Measurements from ENCODE around the gene KLHL25. TPM values are rescaled to one million over a fixed set of nuclear protein-coding genes. Genes with fewer than 3 reads are reported as not detected.

The KLHL25 gene
- polyA plus RNA-seq, 1 donor from 2014 or later, result 38.9 TPM

DNA sequence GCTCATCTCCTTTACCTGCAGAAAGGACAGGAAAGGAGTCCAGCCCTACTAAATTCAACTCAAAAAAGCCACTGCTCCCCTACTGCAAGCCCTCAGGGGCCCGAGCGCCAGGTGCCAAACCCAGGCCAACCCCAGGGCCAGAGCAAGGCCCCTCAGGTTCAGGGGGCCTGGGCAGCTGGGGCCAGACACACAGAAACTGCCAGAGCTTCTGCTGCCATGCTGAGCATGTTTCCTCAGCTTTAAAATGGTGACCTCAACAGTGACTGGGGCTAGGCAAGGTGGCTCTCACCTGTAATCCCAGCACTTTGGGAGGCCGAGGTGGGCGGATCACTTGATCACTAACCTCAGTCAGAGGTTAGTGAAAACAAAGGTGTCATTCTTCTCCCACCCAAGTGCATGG is 38.8 kb downstream of the KLHL25 start:
- Histone ChIP-seq H3K79me2 (replicated peaks; ENCODE audit: insufficient read depth, low read length) (no peaks in the 10 kb centered on the region), H3K9ac (ENCODE audit: low read length) (no peak overlapping the region), H3K27me3 (ENCODE audit: insufficient read depth, low read depth, low read length) (no peaks in the 10 kb centered on the region), H3K36me3 (ENCODE audit: insufficient read depth, low read length) (no peaks in the 10 kb centered on the region), H3F3A (ENCODE audit: insufficient read depth, low read length, poor library complexity, severe bottlenecking) (no peaks in the 10 kb centered on the region), H2AFZ (ENCODE audit: low read depth, low read length) (no peak overlapping the region), H4K20me1 (ENCODE audit: insufficient read depth) (no peaks in the 10 kb centered on the region), H3K9me2 (ENCODE audit: insufficient read depth, low read length) (no peaks in the 10 kb centered on the region), H3K4me2 (ENCODE audit: low read length) (no peak overlapping the region), H3K27ac (ENCODE audit: low read length) (no peak overlapping the region), H3K4me3 (ENCODE audit: low read length) (no peak overlapping the region), H3K9me3 (ENCODE audit: low read length) (no peaks in the 10 kb centered on the region)
- TF ChIP-seq EZH2 (IDR thresholded peaks at IDR 0.05; ENCODE audit: borderline replicate concordance, insufficient read depth, low read length, poor library complexity, severe bottlenecking) (no peak), SMC3 (conservative IDR thresholded peaks at IDR 0.05; ENCODE audit: poor library complexity) (no peak)

DNA sequence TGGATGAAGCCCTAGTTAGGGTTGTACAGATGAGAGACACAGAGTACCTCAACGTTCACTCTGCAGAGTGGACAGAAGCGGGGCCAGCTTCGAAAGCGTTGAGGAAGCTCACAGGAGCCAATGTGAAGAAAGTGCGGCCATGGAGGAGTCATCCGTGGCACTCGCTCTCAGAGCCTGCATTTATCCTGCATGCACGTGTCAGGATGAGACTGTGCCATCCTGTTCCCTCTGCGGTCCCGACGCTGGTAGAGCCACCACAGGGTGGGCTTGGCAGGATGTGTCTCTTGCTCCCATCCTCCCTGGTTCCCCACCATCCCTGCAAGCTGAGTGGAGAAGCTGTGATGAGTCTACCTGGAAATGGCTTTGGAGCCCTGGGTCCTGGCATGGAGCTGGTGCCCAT is 39.3 kb downstream of the KLHL25 start:
- no peaks in the 10 kb centered on the region for H3K27me3 ChIP-seq (ENCODE audit: insufficient read depth, low read depth, low read length)
- H3K36me3 ChIP-seq (ENCODE audit: insufficient read depth, low read length), result no peaks in the 10 kb centered on the region
- no peaks in the 10 kb centered on the region for H3F3A ChIP-seq (ENCODE audit: insufficient read depth, low read length, poor library complexity, severe bottlenecking)
- no peak overlapping the region for H3K4me2 ChIP-seq (ENCODE audit: low read length)
- no peaks in the 10 kb centered on the region for H3K9me2 ChIP-seq (ENCODE audit: insufficient read depth, low read length)
- no peak overlapping the region for H3K27ac ChIP-seq (ENCODE audit: low read length)
- no peaks in the 10 kb centered on the region for H3K79me2 ChIP-seq (replicated peaks; ENCODE audit: insufficient read depth, low read length)
- H3K9ac ChIP-seq (ENCODE audit: low read length), result no peak overlapping the region
- H3K9me3 ChIP-seq (ENCODE audit: low read length), result no peaks in the 10 kb centered on the region
- TF ChIP-seq MXI1 (conservative IDR thresholded peaks at IDR 0.05; ENCODE audit: poor library complexity, severe bottlenecking) (no peak), EP300 (conservative IDR thresholded peaks at IDR 0.05; ENCODE audit: poor library complexity, severe bottlenecking) (no peak), TAF1 (IDR thresholded peaks at IDR 0.05; ENCODE audit: low read depth) (no peak), SMC3 (conservative IDR thresholded peaks at IDR 0.05; ENCODE audit: poor library complexity) (no peak)
- H2AFZ ChIP-seq (ENCODE audit: low read depth, low read length), result no peak overlapping the region
- no peak overlapping the region for H3K4me3 ChIP-seq (ENCODE audit: low read length)
- no peaks in the 10 kb centered on the region for H4K20me1 ChIP-seq (ENCODE audit: insufficient read depth)

DNA sequence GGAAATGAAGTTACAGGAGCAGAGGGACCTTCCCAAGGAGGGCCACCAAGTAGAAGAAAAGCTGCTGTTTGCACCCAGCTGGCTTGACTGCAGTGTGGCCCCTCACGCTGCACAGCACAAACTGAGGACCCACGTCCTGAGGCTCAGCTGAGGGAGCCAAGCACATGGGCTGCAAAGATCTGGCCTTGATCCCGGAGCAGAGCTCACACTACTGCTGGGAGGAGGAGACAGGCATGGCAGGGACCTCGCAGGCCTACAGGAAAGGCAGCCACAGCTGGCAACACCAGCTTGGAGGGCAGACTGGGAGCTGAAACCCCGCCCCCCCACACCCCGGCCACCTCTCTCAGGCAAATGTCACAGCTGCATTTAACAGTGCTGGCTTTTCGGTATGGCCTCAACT is 39.7 kb downstream of the KLHL25 start:
- Histone ChIP-seq H3K9ac (ENCODE audit: low read length) (no peak overlapping the region), H3K27ac (ENCODE audit: low read length) (no peak overlapping the region), H3K27me3 (ENCODE audit: insufficient read depth, low read depth, low read length) (no peaks in the 10 kb centered on the region), H3K9me3 (ENCODE audit: low read length) (no peaks in the 10 kb centered on the region), H3K9me2 (ENCODE audit: insufficient read depth, low read length) (no peaks in the 10 kb centered on the region), H3F3A (ENCODE audit: insufficient read depth, low read length, poor library complexity, severe bottlenecking) (no peaks in the 10 kb centered on the region), H3K79me2 (replicated peaks; ENCODE audit: insufficient read depth, low read length) (no peaks in the 10 kb centered on the region), H3K36me3 (ENCODE audit: insufficient read depth, low read length) (no peaks in the 10 kb centered on the region), H3K4me3 (ENCODE audit: low read length) (no peak overlapping the region), H2AFZ (ENCODE audit: low read depth, low read length) (no peak overlapping the region), H3K4me2 (ENCODE audit: low read length) (no peak overlapping the region), H4K20me1 (ENCODE audit: insufficient read depth) (no peaks in the 10 kb centered on the region)
- no peak for TF ChIP-seq EP300 (conservative IDR thresholded peaks at IDR 0.05; ENCODE audit: poor library complexity, severe bottlenecking)
- no peak for TF ChIP-seq EZH2 (IDR thresholded peaks at IDR 0.05; ENCODE audit: borderline replicate concordance, insufficient read depth, low read length, poor library complexity, severe bottlenecking)
- no peak for TF ChIP-seq POLR2AphosphoS5 (IDR thresholded peaks at IDR 0.05)
- TF ChIP-seq SMC3 (conservative IDR thresholded peaks at IDR 0.05; ENCODE audit: poor library complexity), result no peak
- TF ChIP-seq, protein P1, sequence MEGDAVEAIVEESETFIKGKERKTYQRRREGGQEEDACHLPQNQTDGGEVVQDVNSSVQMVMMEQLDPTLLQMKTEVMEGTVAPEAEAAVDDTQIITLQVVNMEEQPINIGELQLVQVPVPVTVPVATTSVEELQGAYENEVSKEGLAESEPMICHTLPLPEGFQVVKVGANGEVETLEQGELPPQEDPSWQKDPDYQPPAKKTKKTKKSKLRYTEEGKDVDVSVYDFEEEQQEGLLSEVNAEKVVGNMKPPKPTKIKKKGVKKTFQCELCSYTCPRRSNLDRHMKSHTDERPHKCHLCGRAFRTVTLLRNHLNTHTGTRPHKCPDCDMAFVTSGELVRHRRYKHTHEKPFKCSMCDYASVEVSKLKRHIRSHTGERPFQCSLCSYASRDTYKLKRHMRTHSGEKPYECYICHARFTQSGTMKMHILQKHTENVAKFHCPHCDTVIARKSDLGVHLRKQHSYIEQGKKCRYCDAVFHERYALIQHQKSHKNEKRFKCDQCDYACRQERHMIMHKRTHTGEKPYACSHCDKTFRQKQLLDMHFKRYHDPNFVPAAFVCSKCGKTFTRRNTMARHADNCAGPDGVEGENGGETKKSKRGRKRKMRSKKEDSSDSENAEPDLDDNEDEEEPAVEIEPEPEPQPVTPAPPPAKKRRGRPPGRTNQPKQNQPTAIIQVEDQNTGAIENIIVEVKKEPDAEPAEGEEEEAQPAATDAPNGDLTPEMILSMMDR (IDR thresholded peaks at IDR 0.05; ENCODE audit: poor library complexity, severe bottlenecking), result no peak
- TF ChIP-seq RAD21 (conservative IDR thresholded peaks at IDR 0.05), result no peak
- TF ChIP-seq MXI1 (conservative IDR thresholded peaks at IDR 0.05; ENCODE audit: poor library complexity, severe bottlenecking), result no peak
- TF ChIP-seq TAF1 (IDR thresholded peaks at IDR 0.05; ENCODE audit: low read depth), result no peak
- TF ChIP-seq, protein P2, sequence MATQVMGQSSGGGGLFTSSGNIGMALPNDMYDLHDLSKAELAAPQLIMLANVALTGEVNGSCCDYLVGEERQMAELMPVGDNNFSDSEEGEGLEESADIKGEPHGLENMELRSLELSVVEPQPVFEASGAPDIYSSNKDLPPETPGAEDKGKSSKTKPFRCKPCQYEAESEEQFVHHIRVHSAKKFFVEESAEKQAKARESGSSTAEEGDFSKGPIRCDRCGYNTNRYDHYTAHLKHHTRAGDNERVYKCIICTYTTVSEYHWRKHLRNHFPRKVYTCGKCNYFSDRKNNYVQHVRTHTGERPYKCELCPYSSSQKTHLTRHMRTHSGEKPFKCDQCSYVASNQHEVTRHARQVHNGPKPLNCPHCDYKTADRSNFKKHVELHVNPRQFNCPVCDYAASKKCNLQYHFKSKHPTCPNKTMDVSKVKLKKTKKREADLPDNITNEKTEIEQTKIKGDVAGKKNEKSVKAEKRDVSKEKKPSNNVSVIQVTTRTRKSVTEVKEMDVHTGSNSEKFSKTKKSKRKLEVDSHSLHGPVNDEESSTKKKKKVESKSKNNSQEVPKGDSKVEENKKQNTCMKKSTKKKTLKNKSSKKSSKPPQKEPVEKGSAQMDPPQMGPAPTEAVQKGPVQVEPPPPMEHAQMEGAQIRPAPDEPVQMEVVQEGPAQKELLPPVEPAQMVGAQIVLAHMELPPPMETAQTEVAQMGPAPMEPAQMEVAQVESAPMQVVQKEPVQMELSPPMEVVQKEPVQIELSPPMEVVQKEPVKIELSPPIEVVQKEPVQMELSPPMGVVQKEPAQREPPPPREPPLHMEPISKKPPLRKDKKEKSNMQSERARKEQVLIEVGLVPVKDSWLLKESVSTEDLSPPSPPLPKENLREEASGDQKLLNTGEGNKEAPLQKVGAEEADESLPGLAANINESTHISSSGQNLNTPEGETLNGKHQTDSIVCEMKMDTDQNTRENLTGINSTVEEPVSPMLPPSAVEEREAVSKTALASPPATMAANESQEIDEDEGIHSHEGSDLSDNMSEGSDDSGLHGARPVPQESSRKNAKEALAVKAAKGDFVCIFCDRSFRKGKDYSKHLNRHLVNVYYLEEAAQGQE (IDR thresholded peaks at IDR 0.05; ENCODE audit: borderline replicate concordance), result no peak

Data from neural cell (in vitro differentiated cells).